PC-9 (cell line): ENCODE measurements around the gene FSIP1. TPM values are rescaled to one million over a fixed set of nuclear protein-coding genes. Genes with fewer than 3 reads are reported as not detected.

Experiments
- BruUV-seq: library from RNA; stranded (reverse); fragments of 400-500 nt; replicated peaks from 2 replicates; lab custom pipeline; 2021; lab: Mats Ljungman, UMichigan
- CTCF ChIA-PET: fragments of 300-600 bp; sonication (Branson Sonifier 250); formaldehyde crosslinking; loops from one replicate; lab custom pipeline; 2022; ENCODE audit warnings: antibody characterized with exemption; lab: Charles Lee
- POLR2A ChIA-PET: fragments of 300-600 bp; sonication (Branson Sonifier 250); formaldehyde crosslinking; loops from one replicate; lab custom pipeline; 2022; ENCODE audit warnings: antibody characterized with exemption; ENCODE audit not compliant: unreplicated experiment; lab: Charles Lee
- DNase-seq, 2 experiments: peaks; one replicate each; pipeline versions ENCODE4 v3.0.0 to v3.0.0-alpha.2; 2015 to 2022; ENCODE audit warnings: mixed read lengths in 1 of 2
- H2AFZ ChIP-seq: fragments of 200-600 bp; sonication (generic); 2 replicates; pipeline ENCODE4 v1.8.1; 2017; ENCODE audit warnings: antibody characterized with exemption
- H3F3A ChIP-seq: fragments of 200-600 bp; sonication (generic); 2 replicates; pipeline ENCODE4 v1.8.1; 2017; ENCODE audit warnings: antibody characterized with exemption, mild to moderate bottlenecking, low read depth; ENCODE audit not compliant: insufficient read depth
- H3K27ac ChIP-seq: fragments of 200-600 bp; sonication (generic); 2 replicates; pipeline ENCODE4 v1.6.1; 2016; ENCODE audit warnings: mixed run types
- H3K27me3 ChIP-seq: fragments of 200-600 bp; sonication (generic); 2 replicates; pipeline ENCODE4 v1.6.1; 2016; ENCODE audit warnings: low read depth, mixed run types; ENCODE audit not compliant: insufficient read depth
- H3K36me3 ChIP-seq: fragments of 200-600 bp; sonication (generic); 2 replicates; pipeline ENCODE4 v1.6.1; 2016; ENCODE audit warnings: low read depth, mixed run types
- H3K4me1 ChIP-seq: fragments of 200-600 bp; sonication (generic); replicated peaks from 2 replicates; pipeline ENCODE4 v1.6.1; 2016; ENCODE audit warnings: mixed run types; ENCODE audit not compliant: insufficient read depth
- H3K4me2 ChIP-seq: fragments of 200-600 bp; sonication (generic); 2 replicates; pipeline ENCODE4 v1.6.1; 2017; ENCODE audit warnings: mixed run types
- H3K4me3 ChIP-seq: fragments of 200-600 bp; sonication (generic); 2 replicates; pipeline ENCODE4 v1.6.1; 2016; ENCODE audit warnings: mixed run types
- H3K79me2 ChIP-seq: fragments of 200-600 bp; sonication (generic); 2 replicates; pipeline ENCODE4 v1.6.1; 2017; ENCODE audit warnings: low read depth, mixed run types
- H3K9me2 ChIP-seq: fragments of 200-600 bp; sonication (generic); 2 replicates; pipeline ENCODE4 v1.8.1; 2017; ENCODE audit warnings: mild to moderate bottlenecking; ENCODE audit not compliant: insufficient read depth
- H3K9me3 ChIP-seq: fragments of 200-600 bp; sonication (generic); 2 replicates; pipeline ENCODE4 v1.8.1; 2016; ENCODE audit warnings: low read depth; ENCODE audit not compliant: insufficient read depth
- H4K20me1 ChIP-seq: fragments of 200-600 bp; sonication (generic); 2 replicates; pipeline ENCODE4 v1.8.1; 2017; ENCODE audit not compliant: insufficient read depth
- CTCF ChIP-seq: fragments of 200-600 bp; sonication (generic); conservative IDR thresholded peaks from 2 replicates; pipeline ENCODE4 v1.6.1; 2017; ENCODE audit warnings: mixed run types, antibody characterized with exemption, mild to moderate bottlenecking, moderate library complexity
- EZH2 ChIP-seq: fragments of 200-600 bp; sonication (generic); IDR thresholded peaks from 2 replicates; pipeline ENCODE4 v1.8.0; 2017; ENCODE audit warnings: antibody characterized with exemption, low read depth
- intact Hi-C: fragments of 100-400 bp; cut with micrococcal nuclease; formaldehyde crosslinking; loops from one replicate; pipeline ENCODE4 v1.10.0; 2022; ENCODE audit not compliant: unreplicated experiment
- total RNA-seq: library from RNA; stranded (reverse); gene quantifications from 2 replicates; pipeline ENCODE4 v1.2.3, GENCODE V29; 2021

FSIP1 gene
- total RNA-seq, 1 experiment from 2014 or later, result 1.2 TPM

GRCh38 chr15:39748276-39748675, 34.4 kb downstream of the FSIP1 start:
- H3K4me2 ChIP-seq, result peak overlapping the region; percentile 70

GRCh38 chr15:39747326-39747725, 35.3 kb downstream of the FSIP1 start:
- Histone ChIP-seq H3K4me2 (no peak overlapping the region), H3K79me2 (no peaks in the 10 kb centered on the region), H3K27me3 (no peaks in the 10 kb centered on the region), H3K36me3 (no peaks in the 10 kb centered on the region), H3K4me3 (no peak overlapping the region), H3K9me2 (no peaks in the 10 kb centered on the region), H3K9me3 (no peaks in the 10 kb centered on the region), H3K4me1 (peaks cover 33% of the 10 kb centered on the region), H4K20me1 (no peaks in the 10 kb centered on the region), H3F3A (no peaks in the 10 kb centered on the region; the same call in 1 of the 2 replicates), H3K27ac (no peak overlapping the region), H2AFZ (no peak overlapping the region)
- intact Hi-C loops, result no loop called here
- POLR2A ChIA-PET, result no interaction called here
- peak in 1 of 2 experiments; percentile 35 for DNase-seq
- no peak for TF ChIP-seq EZH2
- no peak for TF ChIP-seq CTCF
- CTCF ChIA-PET, result no interaction called here
- BruUV-seq, result no TSS peak

More at GRCh38 chr15:39748276-39748675, 34.4 kb downstream of the FSIP1 start:
- Histone ChIP-seq H3K9me2 (no peaks in the 10 kb centered on the region), H3K9me3 (no peaks in the 10 kb centered on the region), H3K36me3 (no peaks in the 10 kb centered on the region), H3K4me1 (peaks cover 33% of the 10 kb centered on the region), H3K27ac (peak overlapping the region; percentile 41; the same call in 1 of the 2 replicates), H3K27me3 (no peaks in the 10 kb centered on the region), H3K4me3 (peak overlapping the region; percentile 27; the same call in 1 of the 2 replicates), H4K20me1 (no peaks in the 10 kb centered on the region), H2AFZ (no peak overlapping the region), H3F3A (no peaks in the 10 kb centered on the region; the same call in 1 of the 2 replicates), H3K79me2 (no peaks in the 10 kb centered on the region)
- intact Hi-C loops, result no loop called here
- ChIA-PET POLR2A (interaction anchor here (0.6 kb wide), 1 partner anchor 485 kb away, joined by 5 read pairs; no protein-coding TSS in a partner anchor), CTCF (no interaction called here)
- BruUV-seq, result no TSS peak
- DNase-seq, result peak; percentile 15 to 63
- no peak for TF ChIP-seq EZH2
- no peak for TF ChIP-seq CTCF

GRCh38 chr15:39746714-39747276, 35.8 kb downstream of the FSIP1 start:
- H3K9me2 ChIP-seq, result no peaks in the 10 kb centered on the region
- no peak overlapping the region for H3K4me2 ChIP-seq
- no peak overlapping the region for H2AFZ ChIP-seq
- ChIA-PET CTCF (no interaction called here), POLR2A (no interaction called here)
- no peak for TF ChIP-seq EZH2
- no peaks in the 10 kb centered on the region for H3K27me3 ChIP-seq
- intact Hi-C loops, result no loop called here
- BruUV-seq, result no TSS peak
- DNase-seq, result no peak
- no peak overlapping the region for H3K27ac ChIP-seq
- peaks cover 33% of the 10 kb centered on the region for H3K4me1 ChIP-seq
- no peaks in the 10 kb centered on the region for H3K36me3 ChIP-seq
- H3F3A ChIP-seq, result no peaks in the 10 kb centered on the region; the same call in 1 of the 2 replicates
- no peaks in the 10 kb centered on the region for H3K9me3 ChIP-seq
- no peaks in the 10 kb centered on the region for H4K20me1 ChIP-seq
- H3K79me2 ChIP-seq, result no peaks in the 10 kb centered on the region
- H3K4me3 ChIP-seq, result no peak overlapping the region
